NCI-H510A treated with DMSO at 0.1 percent for 48 hours (cell line): ENCODE data around the gene SIDT1.
A peak's percentile ranks its signal among the peaks of the same experiment; 100 is the strongest.
"Not testable (repeated sequence)": the region's sequence is repeated elsewhere in the genome, so short reads cannot be mapped to it uniquely, and the experiment has no call there.

Experiments
- DNase-seq: peaks from one replicate; lab custom pipeline; 2025; lab: John Stamatoyannopoulos, UW

The SIDT1 gene

GRCh38 chr3:113634782-113635474 is 102.6 kb downstream of the SIDT1 start:
- DNase-seq, result no peak

- not testable (repeated sequence) for DNase-seq
Observed at GRCh38 chr3:113636034-113636433, 103.7 kb downstream of the SIDT1 start.

- DNase-seq, result no peak
Observed at GRCh38 chr3:113637756-113638155, 105.4 kb downstream of the SIDT1 start.

- no peak for DNase-seq
Observed at GRCh38 chr3:113638910-113639309, 106.6 kb downstream of the SIDT1 start.

GRCh38 chr3:113643583-113643982 is 111.2 kb downstream of the SIDT1 start:
- DNase-seq, result no peak

- no peak for DNase-seq
Observed at GRCh38 chr3:113648524-113648923, 116.2 kb downstream of the SIDT1 start.

- no peak for DNase-seq
Observed at GRCh38 chr3:113649174-113649845, 117.0 kb downstream of the SIDT1 start.

- DNase-seq, result no peak
Observed at GRCh38 chr3:113654310-113654709, 122.0 kb downstream of the SIDT1 start.

GRCh38 chr3:113654851-113655250 is 122.5 kb downstream of the SIDT1 start:
- no peak for DNase-seq

GRCh38 chr3:113658107-113658506 is 125.8 kb downstream of the SIDT1 start:
- DNase-seq, result no peak

- peak; percentile 52 for DNase-seq
Observed at GRCh38 chr3:113659101-113659541, 126.8 kb downstream of the SIDT1 start.

GRCh38 chr3:113659996-113660395 is 127.6 kb downstream of the SIDT1 start:
- DNase-seq, result no peak

GRCh38 chr3:113660458-113660857 is 128.1 kb downstream of the SIDT1 start:
- no peak for DNase-seq

GRCh38 chr3:113660896-113661295 is 128.5 kb downstream of the SIDT1 start:
- no peak for DNase-seq

- no peak for DNase-seq
Observed at GRCh38 chr3:113662824-113663223, 130.5 kb downstream of the SIDT1 start.

GRCh38 chr3:113663324-113663750 is 131.0 kb downstream of the SIDT1 start:
- DNase-seq, result no peak

- DNase-seq, result no peak
Observed at GRCh38 chr3:113663761-113664160, 131.4 kb downstream of the SIDT1 start.

GRCh38 chr3:113664523-113665094 is 132.3 kb downstream of the SIDT1 start:
- DNase-seq, result no peak

- no peak for DNase-seq
Observed at GRCh38 chr3:113668015-113668414, 135.7 kb downstream of the SIDT1 start.

GRCh38 chr3:113673593-113673992 is 141.2 kb downstream of the SIDT1 start:
- no peak for DNase-seq

- no peak for DNase-seq
Observed at GRCh38 chr3:113676261-113676660, 143.9 kb downstream of the SIDT1 start.

- DNase-seq, result no peak
Observed at GRCh38 chr3:113677737-113678136, 145.4 kb downstream of the SIDT1 start.

GRCh38 chr3:113678773-113679172 is 146.4 kb downstream of the SIDT1 start:
- no peak for DNase-seq
